ENCODE data around the gene ABCD3. TPM values are rescaled to one million over a fixed set of nuclear protein-coding genes. Genes with fewer than 3 reads are reported as not detected.

ABCD3 gene
- total and polyA plus RNA-seq, 2 of the 4 experiments (the other 2 are of a cell fraction): 13.6 to 32.6 TPM

DNA sequence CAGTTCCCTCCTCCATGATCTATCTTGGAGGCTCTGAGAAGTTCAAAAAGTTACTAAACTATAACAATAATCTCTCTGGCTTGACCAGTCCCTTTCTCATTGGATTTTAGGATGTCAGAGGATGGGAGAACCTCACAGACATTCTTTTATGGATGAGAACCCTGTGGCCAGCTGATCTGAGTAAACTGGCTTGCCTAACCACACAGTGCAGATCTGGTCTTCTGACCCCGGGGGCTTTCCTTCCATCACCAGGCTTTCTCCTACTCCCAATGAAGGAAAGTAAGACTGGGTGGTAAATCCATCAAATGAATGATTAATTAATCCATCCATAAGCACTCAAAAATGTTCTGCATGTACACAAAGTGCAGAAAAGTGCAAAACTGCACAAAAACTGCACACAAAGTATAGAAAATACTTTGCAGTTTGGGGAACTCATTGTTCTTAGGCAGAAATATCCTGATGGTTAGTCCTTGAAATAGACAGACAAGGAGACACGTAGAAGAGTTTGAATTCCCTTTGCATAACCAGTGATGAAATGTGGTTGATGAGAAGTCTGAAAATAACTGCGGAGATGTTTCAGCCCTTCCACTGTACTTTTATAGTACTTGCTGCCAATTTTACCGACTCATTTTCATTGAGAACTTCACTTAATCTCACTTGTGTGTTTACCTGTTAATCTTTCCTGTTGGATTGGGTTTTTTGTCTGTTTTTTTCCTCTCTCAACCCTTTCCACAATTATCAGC, 125.9 kb downstream of the ABCD3 start:
- H4K91ac ChIP-seq (ENCODE audit: insufficient read depth, low read depth, low read length): peak overlapping the region; percentile 77
- DNase-seq: peak; percentile 74
- peak overlapping the region; percentile 56 to 75 for H4K8ac ChIP-seq (ENCODE audit: low read depth in 2 of 2, low read length in 2 of 2)
- H4K5ac ChIP-seq (ENCODE audit: low read depth, low read length): peak overlapping the region; percentile 81; the same call in 1 of the 2 replicates
- H3K27ac ChIP-seq (ENCODE audit: insufficient read depth, low read length): peak overlapping the region; percentile 86
- H3K79me1 ChIP-seq (ENCODE audit: low read depth in 1 of 2, low read length in 2 of 2): peaks cover 0 to 33% of the 10 kb centered on the region in 2 experiments; a peak in 2 of 4 replicates
- no CpG with 5 or more reads among the region's 4 CpGs for WGBS, 2 experiments (ENCODE audit: extremely low coverage in 2 of 2, insufficient read length in 1 of 2)
- peak overlapping the region; percentile 70 for H2BK120ac ChIP-seq (ENCODE audit: low read depth, low read length)
- peaks cover 24% of the 10 kb centered on the region for H4K20me1 ChIP-seq (ENCODE audit: insufficient read depth, low read length)
- TF ChIP-seq CEBPB (IDR thresholded peaks at IDR 0.05; ENCODE audit: low read depth, low read length) (peak; percentile 65), MAZ (IDR thresholded peaks at IDR 0.05; ENCODE audit: borderline replicate concordance, low read depth, low read length) (no peak), NFE2L2 (IDR thresholded peaks at IDR 0.05; ENCODE audit: low read depth, low read length) (no peak)
- peaks cover 2% of the 10 kb centered on the region; the same call in 1 of the 2 replicates for H3K9me1 ChIP-seq (ENCODE audit: insufficient read depth, low read length)
- peak overlapping the region; percentile 57 for H3K4me2 ChIP-seq (ENCODE audit: low read depth, low read length)
- BruUV-seq (replicated peaks): no TSS peak
- POLR2A ChIA-PET (ENCODE audit: unreplicated experiment): interaction anchor here (1.0 to 1.6 kb wide), 5 partner anchors 9 to 89 kb away, joined by 3 to 7 read pairs (median 3); no protein-coding TSS in a partner anchor
- peak overlapping the region; percentile 92 for H3K18ac ChIP-seq (ENCODE audit: low read depth, low read length)
- peak overlapping the region; percentile 33; the same call in 2 of the 3 replicates for H2BK15ac ChIP-seq (ENCODE audit: low read depth, low read length)
- H3K23ac ChIP-seq (ENCODE audit: low read depth, low read length): peak overlapping the region; percentile 55
- H2AK5ac ChIP-seq (ENCODE audit: low read depth, low read length): peak overlapping the region; percentile 51
- no peak overlapping the region for H2AFZ ChIP-seq (replicated peaks; ENCODE audit: low read length, poor library complexity)
- no peaks in the 10 kb centered on the region for H3K9me3 ChIP-seq (ENCODE audit: control insufficient read depth, insufficient read depth, low read length)
- dilution Hi-C loops (cut with HindIII; ENCODE audit: low sequenced_read_pairs, unreplicated experiment): loop anchor here (25.0 kb wide), 1 partner anchor 243 kb away; no protein-coding TSS in a partner anchor
- peaks cover 12% of the 10 kb centered on the region for H3K36me3 ChIP-seq (ENCODE audit: control insufficient read depth, insufficient read depth, low read length)
- peak overlapping the region; percentile 40; the same call in 1 of the 2 replicates for H3K9ac ChIP-seq (ENCODE audit: low read depth, low read length)
- CTCF ChIA-PET: interaction anchor here (0.9 kb wide), 1 partner anchor 261 kb away, joined by 3 read pairs; no protein-coding TSS in a partner anchor
- intact Hi-C loops (cut with micrococcal nuclease): loop anchor here (1.0 to 5.0 kb wide), 7 partner anchors 36 to 257 kb away; no protein-coding TSS in a partner anchor
- peak overlapping the region; percentile 40 for H3K14ac ChIP-seq (replicated peaks; ENCODE audit: low read depth, low read length)
- H3K27me3 ChIP-seq (ENCODE audit: control insufficient read depth, insufficient read depth, low read length): no peaks in the 10 kb centered on the region
- ATAC-seq (ENCODE audit: low read depth): no peak
- peaks cover 5% of the 10 kb centered on the region for H3K4me1 ChIP-seq (ENCODE audit: control insufficient read depth, insufficient read depth, low read length)
- peak overlapping the region; percentile 48 for H3K4ac ChIP-seq (ENCODE audit: low read depth, low read length)
- peak overlapping the region; percentile 94 for H2BK5ac ChIP-seq (ENCODE audit: low read depth, low read length, poor library complexity, severe bottlenecking)
- peak overlapping the region; percentile 8; the same call in 1 of the 2 replicates for H3K4me3 ChIP-seq (ENCODE audit: insufficient read depth, low read depth, low read length)
- peak overlapping the region; percentile 72 for H2BK20ac ChIP-seq (ENCODE audit: low read depth, low read length)
- H2AK9ac ChIP-seq (replicated peaks; ENCODE audit: low read depth, low read length, poor library complexity): no peak overlapping the region
- H3K56ac ChIP-seq (ENCODE audit: extremely low read depth, insufficient read depth, low read length): peak overlapping the region; percentile 83
- in situ Hi-C loops (cut with MboI; ENCODE audit: low sequenced_read_pairs): loop anchor here (5.0 kb wide), 1 partner anchor 63 kb away; no protein-coding TSS in a partner anchor
